NB4 (cell line): ENCODE measurements around the gene CD96.

Source experiments
- DNase-seq: peaks from one replicate; pipeline ENCODE4 v3.0.0; 2010; ENCODE audit warnings: low read depth
- H3K4me3 ChIP-seq: one replicate; pipeline ENCODE4 v1.5.1; 2011; ENCODE audit warnings: mild to moderate bottlenecking, low read depth, low read length, moderate library complexity
- MYC ChIP-seq: IDR thresholded peaks from 2 replicates; pipeline ENCODE4 v1.6.1; 2011; ENCODE audit warnings: low read depth, low read length
- POLR2A ChIP-seq: IDR thresholded peaks from 2 replicates; pipeline ENCODE4 v1.6.1; 2011; ENCODE audit warnings: mild to moderate bottlenecking; ENCODE audit not compliant: insufficient read length; ENCODE audit errors: extremely low read depth
- TF ChIP-seq, protein P1 (sequence below): IDR thresholded peaks from 2 replicates; pipeline ENCODE4 v1.6.1; 2011; ENCODE audit warnings: low read depth, low read length
- TF ChIP-seq, protein P2 (sequence below): IDR thresholded peaks from one replicate; pipeline ENCODE4 v1.5.1; 2012; ENCODE audit warnings: low read depth, low read length

CD96 gene

DNA sequence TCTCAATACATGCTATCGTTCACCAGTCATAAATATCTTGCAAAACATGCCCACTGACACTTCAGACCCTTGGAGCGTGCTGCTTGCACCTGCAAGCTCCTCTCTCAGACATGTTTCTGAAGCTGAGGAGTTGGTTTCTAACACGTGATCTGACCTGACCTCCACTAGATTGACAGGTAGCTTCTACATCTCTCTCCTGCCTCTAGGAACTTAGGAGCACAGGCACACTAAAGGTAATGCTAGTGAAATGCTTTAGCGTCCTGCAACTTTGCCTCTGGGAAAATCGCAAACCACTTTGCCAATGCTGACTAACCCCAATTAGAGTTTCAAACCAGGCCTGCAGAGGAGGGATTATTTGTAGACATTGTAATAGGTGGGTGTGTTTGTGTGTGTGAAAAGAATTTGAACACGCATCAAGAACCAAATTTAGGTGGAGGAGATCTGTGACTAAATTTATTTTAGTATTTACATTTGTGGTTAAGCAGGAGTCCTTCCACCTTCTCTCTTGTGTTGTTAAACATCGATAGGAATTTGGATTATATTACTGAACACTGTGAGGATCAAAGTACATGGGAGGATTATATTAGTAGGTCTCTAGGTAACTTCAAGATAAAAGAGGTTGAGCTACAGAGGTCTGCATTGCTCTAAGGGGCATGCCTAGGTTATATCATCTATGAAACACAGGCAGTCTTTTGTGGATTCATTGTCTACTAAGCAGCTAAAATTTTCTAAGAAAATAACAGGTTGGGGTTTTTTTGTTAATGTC, 139.8 kb downstream of the CD96 start:
- no peak for DNase-seq
- TF ChIP-seq POLR2A (no peak), MYC (no peak)
- TF ChIP-seq, protein P1, sequence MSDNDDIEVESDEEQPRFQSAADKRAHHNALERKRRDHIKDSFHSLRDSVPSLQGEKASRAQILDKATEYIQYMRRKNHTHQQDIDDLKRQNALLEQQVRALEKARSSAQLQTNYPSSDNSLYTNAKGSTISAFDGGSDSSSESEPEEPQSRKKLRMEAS: no peak
- TF ChIP-seq, protein P2, sequence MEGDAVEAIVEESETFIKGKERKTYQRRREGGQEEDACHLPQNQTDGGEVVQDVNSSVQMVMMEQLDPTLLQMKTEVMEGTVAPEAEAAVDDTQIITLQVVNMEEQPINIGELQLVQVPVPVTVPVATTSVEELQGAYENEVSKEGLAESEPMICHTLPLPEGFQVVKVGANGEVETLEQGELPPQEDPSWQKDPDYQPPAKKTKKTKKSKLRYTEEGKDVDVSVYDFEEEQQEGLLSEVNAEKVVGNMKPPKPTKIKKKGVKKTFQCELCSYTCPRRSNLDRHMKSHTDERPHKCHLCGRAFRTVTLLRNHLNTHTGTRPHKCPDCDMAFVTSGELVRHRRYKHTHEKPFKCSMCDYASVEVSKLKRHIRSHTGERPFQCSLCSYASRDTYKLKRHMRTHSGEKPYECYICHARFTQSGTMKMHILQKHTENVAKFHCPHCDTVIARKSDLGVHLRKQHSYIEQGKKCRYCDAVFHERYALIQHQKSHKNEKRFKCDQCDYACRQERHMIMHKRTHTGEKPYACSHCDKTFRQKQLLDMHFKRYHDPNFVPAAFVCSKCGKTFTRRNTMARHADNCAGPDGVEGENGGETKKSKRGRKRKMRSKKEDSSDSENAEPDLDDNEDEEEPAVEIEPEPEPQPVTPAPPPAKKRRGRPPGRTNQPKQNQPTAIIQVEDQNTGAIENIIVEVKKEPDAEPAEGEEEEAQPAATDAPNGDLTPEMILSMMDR: no peak
- H3K4me3 ChIP-seq: no peak overlapping the region

DNA sequence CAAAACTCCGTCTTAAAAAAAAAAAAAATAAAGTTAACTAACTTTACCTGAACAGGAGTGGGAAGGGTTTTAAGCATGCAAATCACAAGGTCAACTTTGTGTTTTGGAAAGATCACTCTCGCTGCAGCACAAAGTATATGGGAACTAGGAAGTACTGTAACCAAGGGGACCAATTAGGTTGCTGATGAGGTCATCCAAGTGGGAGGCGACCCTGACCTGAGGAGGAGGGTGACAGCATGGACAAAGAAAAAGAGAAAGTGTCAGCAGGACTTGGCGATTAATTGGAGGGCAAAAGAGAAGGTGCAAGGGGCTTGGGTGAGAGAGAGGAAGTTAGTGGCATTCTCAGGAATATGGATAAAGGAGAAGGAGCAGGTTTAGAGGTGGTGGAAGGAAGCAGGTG, 142.6 kb downstream of the CD96 start:
- H3K4me3 ChIP-seq: no peak overlapping the region
- peak; percentile 18 for DNase-seq
- TF ChIP-seq POLR2A (no peak), MYC (no peak)
- TF ChIP-seq, protein P2: no peak
- TF ChIP-seq, protein P1: no peak

DNA sequence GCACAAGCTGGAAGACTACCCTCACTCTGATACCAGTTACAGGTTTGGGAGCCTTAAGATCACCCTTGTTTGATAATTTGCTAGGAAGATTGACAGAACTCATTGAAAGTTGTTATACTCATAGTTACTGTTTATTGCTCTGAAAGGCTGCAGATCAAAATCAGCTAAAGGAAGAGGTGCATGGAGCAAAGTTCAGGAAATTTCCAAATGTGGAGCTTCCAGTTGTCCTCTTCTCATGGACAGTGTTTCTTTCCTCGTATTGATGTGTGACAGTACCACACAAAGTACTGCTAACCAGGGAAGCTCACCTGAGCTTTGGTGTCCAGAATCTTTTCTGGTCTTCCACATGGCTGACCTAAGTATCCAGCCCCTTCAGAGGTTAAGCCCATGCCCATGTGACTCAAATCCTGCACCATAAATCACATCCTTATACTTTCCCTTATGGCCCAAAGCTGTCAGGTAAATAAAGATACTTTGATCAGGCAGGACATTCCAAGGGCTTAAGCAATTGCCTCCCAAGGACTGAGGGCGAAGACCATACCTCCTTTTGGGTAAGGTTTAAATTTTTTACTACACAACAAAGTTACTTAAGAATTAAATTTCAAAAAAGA, 146.3 kb downstream of the CD96 start:
- no peak for DNase-seq
- no peak overlapping the region for H3K4me3 ChIP-seq
- TF ChIP-seq, protein P1: no peak
- TF ChIP-seq POLR2A: no peak

DNA sequence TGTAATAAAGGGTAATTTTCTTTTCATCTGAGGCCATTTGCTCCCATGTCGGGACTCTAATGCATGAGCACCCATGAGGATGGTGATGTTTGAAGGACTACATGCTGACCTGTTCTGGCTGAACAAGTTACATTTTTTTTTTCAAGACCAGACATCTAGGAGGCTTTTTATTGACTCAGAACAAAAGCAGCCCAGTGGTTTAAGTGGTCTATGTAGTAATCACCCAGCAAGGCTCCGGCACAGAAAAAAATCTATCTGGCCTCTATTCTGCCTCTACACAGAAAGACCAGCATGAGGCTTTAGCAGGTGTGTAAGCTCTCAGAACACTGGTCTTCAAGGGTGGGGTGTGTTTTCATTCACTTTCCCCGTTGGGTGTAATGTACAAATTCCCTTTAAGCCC, 148.2 kb downstream of the CD96 start:
- TF ChIP-seq, protein P2: no peak
- no peak for TF ChIP-seq POLR2A
- TF ChIP-seq, protein P1: no peak
- TF ChIP-seq MYC: no peak
- no peak for DNase-seq

DNA sequence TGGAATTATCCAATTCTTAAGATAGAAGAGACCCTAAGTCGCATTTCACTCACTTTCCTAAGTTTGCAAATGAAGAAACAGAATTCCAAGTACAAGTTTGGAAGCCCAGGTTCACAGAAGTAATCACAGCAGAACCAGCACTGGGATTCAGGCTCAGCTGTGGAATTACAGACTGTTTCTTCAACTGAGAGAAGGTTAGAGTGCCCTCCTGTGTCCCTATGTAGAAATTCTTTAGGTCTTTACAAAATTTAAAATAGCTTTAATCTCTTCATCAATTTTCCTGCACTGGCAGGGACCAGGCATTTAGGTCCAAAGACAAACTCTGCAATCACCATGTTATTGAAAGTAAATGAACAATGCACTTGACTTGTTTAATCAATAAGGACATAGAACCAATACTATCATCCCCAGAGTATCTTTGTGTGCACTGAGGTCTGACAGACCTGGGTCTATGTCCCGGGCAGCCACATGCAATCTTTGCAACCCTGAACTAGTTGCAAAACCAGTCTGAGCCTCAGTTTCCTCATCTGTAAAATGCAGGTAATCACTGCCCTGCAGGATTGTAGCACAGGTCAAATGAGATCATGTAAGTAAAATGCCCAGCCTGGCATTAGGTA, 149.4 kb downstream of the CD96 start:
- peak; percentile 34 for DNase-seq

More for the DNA sequence above, 148.2 kb downstream of the CD96 start:
- no peak overlapping the region for H3K4me3 ChIP-seq

More for the DNA sequence above, 149.4 kb downstream of the CD96 start:
- no peak overlapping the region for H3K4me3 ChIP-seq
- TF ChIP-seq, protein P1: no peak
- TF ChIP-seq, protein P2: peak; percentile 16
